RWPE2 (cell line): Measurements from ENCODE around the gene RNLS.

Experiments
- ATAC-seq: fragments of 200-7000 bp; cut with Tn5 transposase; 3 replicates; pipeline ENCODE4 v1.9.1; 2021; ENCODE audit warnings: low read depth
- DNase-seq: peaks from one replicate; pipeline ENCODE4 v3.0.0-alpha.2; 2020; ENCODE audit warnings: low spot score
- H3K27ac ChIP-seq: fragments of 450-650 bp; 2 replicates; pipeline ENCODE4 v1.5.1; 2017; ENCODE audit warnings: mild to moderate bottlenecking; ENCODE audit not compliant: poor library complexity, severe bottlenecking
- H3K27me3 ChIP-seq: fragments of 250-450 bp; sonication (Bioruptor Pico); 2 replicates; pipeline ENCODE4 v1.5.1; 2021; ENCODE audit warnings: mild to moderate bottlenecking, moderate library complexity; ENCODE audit not compliant: insufficient read depth, poor library complexity, severe bottlenecking
- H3K36me3 ChIP-seq: fragments of 250-450 bp; sonication (Bioruptor Pico); 2 replicates; pipeline ENCODE4 v1.5.1; 2020; ENCODE audit warnings: low read depth, mild to moderate bottlenecking, moderate library complexity
- H3K4me1 ChIP-seq: fragments of 250-450 bp; sonication (Bioruptor Pico); 2 replicates; pipeline ENCODE4 v1.5.1; 2021; ENCODE audit warnings: mild to moderate bottlenecking, moderate library complexity; ENCODE audit not compliant: insufficient read depth, poor library complexity, severe bottlenecking
- H3K4me3 ChIP-seq: fragments of 250-450 bp; sonication (Bioruptor Pico); 2 replicates; pipeline ENCODE4 v1.5.1; 2021; ENCODE audit warnings: mild to moderate bottlenecking, moderate library complexity; ENCODE audit not compliant: severe bottlenecking
- H3K9me3 ChIP-seq: fragments of 250-450 bp; sonication (Bioruptor Pico); 2 replicates; pipeline ENCODE4 v1.5.1; 2021; ENCODE audit warnings: mild to moderate bottlenecking, moderate library complexity; ENCODE audit not compliant: severe bottlenecking
- TF ChIP-seq, protein P1 (sequence below): fragments of 450-650 bp; IDR thresholded peaks from one replicate; pipeline ENCODE4 v1.5.1; 2017; ENCODE audit warnings: mild to moderate bottlenecking, moderate library complexity; ENCODE audit not compliant: poor library complexity, severe bottlenecking

Gene RNLS

DNA sequence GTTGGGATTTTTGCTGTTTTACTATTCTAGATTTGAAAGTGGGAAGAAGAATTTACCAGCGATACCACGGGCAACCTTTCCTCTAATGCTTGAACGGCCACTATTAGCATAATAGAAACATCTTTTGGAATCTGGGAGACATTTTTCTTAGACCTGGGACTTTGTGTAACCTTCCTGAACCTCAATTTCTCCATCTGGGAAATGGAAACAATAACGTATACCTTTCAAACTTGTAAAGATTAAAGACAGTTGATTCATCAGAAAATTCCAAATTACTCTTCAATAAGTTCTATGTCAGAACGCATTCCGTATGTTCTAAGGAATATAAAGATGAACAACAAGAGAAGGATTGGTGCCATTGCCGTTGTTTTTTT is 453 bp upstream of the RNLS start:
- Histone ChIP-seq H3K36me3 (no peaks in the 10 kb centered on the region), H3K4me1 (peaks cover 7% of the 10 kb centered on the region), H3K4me3 (peak overlapping the region; percentile 29), H3K27me3 (no peaks in the 10 kb centered on the region), H3K27ac (no peak overlapping the region), H3K9me3 (no peaks in the 10 kb centered on the region)
- no peak for DNase-seq
- TF ChIP-seq, protein P1, sequence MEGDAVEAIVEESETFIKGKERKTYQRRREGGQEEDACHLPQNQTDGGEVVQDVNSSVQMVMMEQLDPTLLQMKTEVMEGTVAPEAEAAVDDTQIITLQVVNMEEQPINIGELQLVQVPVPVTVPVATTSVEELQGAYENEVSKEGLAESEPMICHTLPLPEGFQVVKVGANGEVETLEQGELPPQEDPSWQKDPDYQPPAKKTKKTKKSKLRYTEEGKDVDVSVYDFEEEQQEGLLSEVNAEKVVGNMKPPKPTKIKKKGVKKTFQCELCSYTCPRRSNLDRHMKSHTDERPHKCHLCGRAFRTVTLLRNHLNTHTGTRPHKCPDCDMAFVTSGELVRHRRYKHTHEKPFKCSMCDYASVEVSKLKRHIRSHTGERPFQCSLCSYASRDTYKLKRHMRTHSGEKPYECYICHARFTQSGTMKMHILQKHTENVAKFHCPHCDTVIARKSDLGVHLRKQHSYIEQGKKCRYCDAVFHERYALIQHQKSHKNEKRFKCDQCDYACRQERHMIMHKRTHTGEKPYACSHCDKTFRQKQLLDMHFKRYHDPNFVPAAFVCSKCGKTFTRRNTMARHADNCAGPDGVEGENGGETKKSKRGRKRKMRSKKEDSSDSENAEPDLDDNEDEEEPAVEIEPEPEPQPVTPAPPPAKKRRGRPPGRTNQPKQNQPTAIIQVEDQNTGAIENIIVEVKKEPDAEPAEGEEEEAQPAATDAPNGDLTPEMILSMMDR = no peak
- ATAC-seq = no peak

- TF ChIP-seq, protein P1 = no peak
- Histone ChIP-seq H3K36me3 (no peaks in the 10 kb centered on the region), H3K4me3 (peak overlapping the region; percentile 29), H3K27me3 (no peaks in the 10 kb centered on the region), H3K4me1 (peaks cover 4% of the 10 kb centered on the region), H3K27ac (no peak overlapping the region), H3K9me3 (no peaks in the 10 kb centered on the region)
- ATAC-seq = no peak
- no peak for DNase-seq
Measured at GRCh38 chr10:88582411-88582805, 710 bp downstream of the RNLS start.

GRCh38 chr10:88565072-88565471 is 18.0 kb downstream of the RNLS start:
- DNase-seq (no peak), ATAC-seq (peak; percentile 56; the same call in 1 of the 3 replicates)
- no peaks in the 10 kb centered on the region for H3K36me3 ChIP-seq
- TF ChIP-seq, protein P1 = peak; percentile 77
- no peaks in the 10 kb centered on the region for H3K9me3 ChIP-seq
- peaks cover 3% of the 10 kb centered on the region for H3K4me1 ChIP-seq
- H3K4me3 ChIP-seq = no peak overlapping the region
- no peak overlapping the region for H3K27ac ChIP-seq
- H3K27me3 ChIP-seq = no peaks in the 10 kb centered on the region

- no peak for ATAC-seq
- no peaks in the 10 kb centered on the region for H3K9me3 ChIP-seq
Measured at GRCh38 chr10:88562152-88562551, 21.0 kb downstream of the RNLS start.

DNA sequence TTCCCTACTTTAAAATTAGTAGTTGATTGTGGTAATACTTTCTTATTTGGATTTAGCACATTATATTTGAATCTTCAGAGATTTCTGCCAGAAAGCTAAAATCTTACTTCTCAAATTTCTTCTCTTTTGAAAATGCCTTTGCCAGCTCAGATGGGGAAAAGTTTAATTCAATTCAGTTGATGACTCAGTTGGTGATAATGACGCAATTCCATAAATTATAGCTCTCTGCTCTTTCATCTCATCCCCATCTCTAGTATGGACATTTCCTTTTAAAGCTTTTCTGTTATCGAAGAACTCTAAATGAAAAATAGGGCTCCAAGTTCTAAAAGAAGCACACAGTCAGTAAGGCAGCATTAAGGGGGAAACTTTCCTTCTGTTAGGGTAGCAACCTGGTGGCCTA is 25.5 kb downstream of the RNLS start:
- no peaks in the 10 kb centered on the region for H3K27me3 ChIP-seq
- H3K27ac ChIP-seq = no peak overlapping the region
- ATAC-seq (no peak), DNase-seq (no peak)
- no peaks in the 10 kb centered on the region for H3K9me3 ChIP-seq
- H3K4me3 ChIP-seq = no peak overlapping the region
- TF ChIP-seq, protein P1 = no peak
- H3K4me1 ChIP-seq = peaks cover 4% of the 10 kb centered on the region
- no peaks in the 10 kb centered on the region for H3K36me3 ChIP-seq

More at GRCh38 chr10:88562152-88562551, 21.0 kb downstream of the RNLS start:
- Histone ChIP-seq H3K27ac (no peak overlapping the region), H3K27me3 (no peaks in the 10 kb centered on the region), H3K4me1 (peaks cover 6% of the 10 kb centered on the region), H3K4me3 (no peak overlapping the region), H3K36me3 (no peaks in the 10 kb centered on the region)
- TF ChIP-seq, protein P1 = no peak
- DNase-seq = no peak
